ENCODE results near the gene PAFAH1B1. TPM values are rescaled to one million over a fixed set of nuclear protein-coding genes. Genes with fewer than 3 reads are reported as not detected.
"Not testable (repeated sequence)": the region's sequence is repeated elsewhere in the genome, so short reads cannot be mapped to it uniquely, and the experiment has no call there.

PAFAH1B1 gene
- total and polyA plus RNA-seq, 2 donors (not counting 1 experiment from before 2014, with no cell fraction given): 41.4 to 170 TPM

DNA sequence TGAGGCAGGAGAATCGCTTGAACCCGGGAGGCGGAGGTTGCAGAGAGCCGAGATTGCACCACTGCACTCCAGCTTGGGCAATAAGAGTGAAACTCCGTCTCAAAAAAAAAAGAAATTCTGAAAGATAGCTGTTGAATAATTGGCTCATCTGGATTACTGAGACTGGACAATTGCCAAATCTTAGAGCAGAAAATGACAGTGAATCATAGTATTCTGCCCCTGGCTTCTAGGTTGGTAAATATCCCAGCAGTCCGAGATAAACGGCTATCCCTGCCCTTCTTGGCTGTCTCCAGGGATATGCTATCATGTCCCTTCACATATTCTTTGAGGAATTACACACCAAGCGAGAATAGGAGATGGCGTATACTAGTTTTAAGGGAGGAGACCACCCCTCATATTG is 46.3 kb upstream of the PAFAH1B1 start:
- Histone ChIP-seq H3K27ac (ENCODE audit: low read length in 2 of 2) (no peak overlapping the region), H2AFZ (ENCODE audit: insufficient read depth, low read depth, low read length, poor library complexity, severe bottlenecking) (no peak overlapping the region), H3K27me3 (replicated peaks in 1 of 4; ENCODE audit: control extremely low read depth in 1 of 4, control insufficient read depth in 3 of 4, insufficient read depth in 4 of 4, low read length in 3 of 4) (no peaks in the 10 kb centered on the region), H3K4me3 (ENCODE audit: control extremely low read depth in 1 of 5, extremely low read depth in 1 of 5, insufficient read depth in 1 of 5, low read depth in 2 of 5, low read length in 4 of 5) (no peak overlapping the region), H3K4me2 (replicated peaks; ENCODE audit: low read depth, low read length, poor library complexity, severe bottlenecking) (no peak overlapping the region), H3K9me3 (ENCODE audit: control extremely low read depth in 1 of 3, control insufficient read depth in 2 of 3, insufficient read depth in 1 of 3, low read length in 2 of 3) (no peaks in the 10 kb centered on the region), H3K4me1 (ENCODE audit: control insufficient read depth in 2 of 2, insufficient read depth in 2 of 2, low read length in 2 of 2) (no peaks in the 10 kb centered on the region), H4K20me1 (ENCODE audit: control insufficient read depth, insufficient read depth, low read length, poor library complexity, severe bottlenecking) (no peaks in the 10 kb centered on the region), H3K9ac (ENCODE audit: low read length) (no peak overlapping the region), H3K79me2 (ENCODE audit: control insufficient read depth, insufficient read depth, low read length) (no peaks in the 10 kb centered on the region), H3K36me3 (replicated peaks in 1 of 2; ENCODE audit: control extremely low read depth in 1 of 2, control insufficient read depth in 1 of 2, extremely low read depth in 1 of 2, insufficient read depth in 2 of 2, low read length in 1 of 2) (no peaks in the 10 kb centered on the region)
- Mint-ChIP-seq H3K27ac (no peak overlapping the region), H3K9me3 (ENCODE audit: insufficient read depth) (no peaks in the 10 kb centered on the region), H3K27me3 (peaks cover 3% of the 10 kb centered on the region), H3K4me1 (peaks cover 5% of the 10 kb centered on the region), H3K4me3 (no peak overlapping the region)
- intact Hi-C loops (cut with micrococcal nuclease): no loop called here
- ChIA-PET CTCF (no interaction called here), POLR2A (no interaction called here)
- DNase-seq (no peak), ATAC-seq (ENCODE audit: low read depth) (no peak)
- TF ChIP-seq, protein P1, sequence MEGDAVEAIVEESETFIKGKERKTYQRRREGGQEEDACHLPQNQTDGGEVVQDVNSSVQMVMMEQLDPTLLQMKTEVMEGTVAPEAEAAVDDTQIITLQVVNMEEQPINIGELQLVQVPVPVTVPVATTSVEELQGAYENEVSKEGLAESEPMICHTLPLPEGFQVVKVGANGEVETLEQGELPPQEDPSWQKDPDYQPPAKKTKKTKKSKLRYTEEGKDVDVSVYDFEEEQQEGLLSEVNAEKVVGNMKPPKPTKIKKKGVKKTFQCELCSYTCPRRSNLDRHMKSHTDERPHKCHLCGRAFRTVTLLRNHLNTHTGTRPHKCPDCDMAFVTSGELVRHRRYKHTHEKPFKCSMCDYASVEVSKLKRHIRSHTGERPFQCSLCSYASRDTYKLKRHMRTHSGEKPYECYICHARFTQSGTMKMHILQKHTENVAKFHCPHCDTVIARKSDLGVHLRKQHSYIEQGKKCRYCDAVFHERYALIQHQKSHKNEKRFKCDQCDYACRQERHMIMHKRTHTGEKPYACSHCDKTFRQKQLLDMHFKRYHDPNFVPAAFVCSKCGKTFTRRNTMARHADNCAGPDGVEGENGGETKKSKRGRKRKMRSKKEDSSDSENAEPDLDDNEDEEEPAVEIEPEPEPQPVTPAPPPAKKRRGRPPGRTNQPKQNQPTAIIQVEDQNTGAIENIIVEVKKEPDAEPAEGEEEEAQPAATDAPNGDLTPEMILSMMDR (IDR thresholded peaks at IDR 0.05): no peak
- TF ChIP-seq EZH2 (IDR thresholded peaks at IDR 0.05; ENCODE audit: borderline replicate concordance, insufficient read depth, low read depth, low read length, poor library complexity, severe bottlenecking): no peak
- WGBS (ENCODE audit: insufficient coverage): 79% methylated on average over 5 of the region's 9 CpGs

DNA sequence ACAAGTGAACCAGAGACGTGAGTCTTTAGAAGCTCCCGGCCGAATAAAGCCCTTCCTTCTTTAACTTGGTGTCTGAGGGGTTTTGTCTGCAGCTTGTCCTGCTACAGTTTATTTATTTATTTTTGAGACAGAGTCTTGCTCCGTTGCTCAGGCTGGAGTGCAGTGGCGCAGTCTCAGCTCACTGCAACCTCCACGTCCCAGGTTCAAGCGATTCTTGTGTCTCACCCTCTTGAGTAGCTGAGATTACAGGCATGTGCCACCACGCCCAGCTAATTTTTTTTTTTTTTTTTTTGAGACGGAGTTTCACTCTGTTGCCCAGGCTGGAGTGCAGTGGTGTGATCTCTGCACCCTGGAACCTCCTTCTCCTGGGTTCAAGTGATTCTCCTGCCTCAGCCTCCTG is 45.4 kb upstream of the PAFAH1B1 start:
- H3K27me3 Mint-ChIP-seq; POLR2A ChIA-PET; H3K4me1 Mint-ChIP-seq; intact Hi-C loops (cut with micrococcal nuclease); H4K20me1 ChIP-seq (ENCODE audit: control insufficient read depth, insufficient read depth, low read length, poor library complexity, severe bottlenecking); H3K4me3 Mint-ChIP-seq; H3K4me3 ChIP-seq (ENCODE audit: control extremely low read depth in 1 of 5, extremely low read depth in 1 of 5, insufficient read depth in 1 of 5, low read depth in 2 of 5, low read length in 4 of 5); H3K9me3 ChIP-seq (ENCODE audit: control extremely low read depth in 1 of 3, control insufficient read depth in 2 of 3, insufficient read depth in 1 of 3, low read length in 2 of 3); H3K79me2 ChIP-seq (ENCODE audit: control insufficient read depth, insufficient read depth, low read length); H3K4me2 ChIP-seq (replicated peaks; ENCODE audit: low read depth, low read length, poor library complexity, severe bottlenecking); H2AFZ ChIP-seq (ENCODE audit: insufficient read depth, low read depth, low read length, poor library complexity, severe bottlenecking); H3K4me1 ChIP-seq (ENCODE audit: control insufficient read depth in 2 of 2, insufficient read depth in 2 of 2, low read length in 2 of 2); H3K27me3 ChIP-seq (replicated peaks in 1 of 4; ENCODE audit: control extremely low read depth in 1 of 4, control insufficient read depth in 3 of 4, insufficient read depth in 4 of 4, low read length in 3 of 4); H3K9me3 Mint-ChIP-seq (ENCODE audit: insufficient read depth); ATAC-seq (ENCODE audit: low read depth); H3K27ac ChIP-seq (ENCODE audit: low read length in 2 of 2); DNase-seq; H3K36me3 ChIP-seq (replicated peaks in 1 of 2; ENCODE audit: control extremely low read depth in 1 of 2, control insufficient read depth in 1 of 2, extremely low read depth in 1 of 2, insufficient read depth in 2 of 2, low read length in 1 of 2); H3K9ac ChIP-seq (ENCODE audit: low read length); H3K27ac Mint-ChIP-seq: not testable (repeated sequence)
- CTCF ChIA-PET: interaction anchor here (0.6 kb wide), 1 partner anchor 13 kb away, joined by 3 read pairs; no protein-coding TSS in a partner anchor
- WGBS (ENCODE audit: insufficient coverage): 90% methylated on average over 5 of the region's 9 CpGs

Measured in B cell (primary cell).